Fibroblast of mammary gland (primary cell): ENCODE results near the gene ZHX3.

Experiments used
- DNase-seq: peaks from one replicate; pipeline ENCODE4 v3.0.0-alpha.2; 2010; ENCODE audit warnings: low read depth
- H3K4me3 ChIP-seq: 2 replicates; pipeline ENCODE4 v1.5.1; 2011; ENCODE audit warnings: low read depth, mild to moderate bottlenecking, low read length, moderate library complexity; ENCODE audit not compliant: control insufficient read depth
- TF ChIP-seq, protein P1 (sequence below): conservative IDR thresholded peaks from 2 replicates; pipeline ENCODE4 v1.5.1; 2011; ENCODE audit warnings: low read depth, low read length, inconsistent platforms; ENCODE audit not compliant: control insufficient read depth, insufficient read depth

The ZHX3 gene

DNA sequence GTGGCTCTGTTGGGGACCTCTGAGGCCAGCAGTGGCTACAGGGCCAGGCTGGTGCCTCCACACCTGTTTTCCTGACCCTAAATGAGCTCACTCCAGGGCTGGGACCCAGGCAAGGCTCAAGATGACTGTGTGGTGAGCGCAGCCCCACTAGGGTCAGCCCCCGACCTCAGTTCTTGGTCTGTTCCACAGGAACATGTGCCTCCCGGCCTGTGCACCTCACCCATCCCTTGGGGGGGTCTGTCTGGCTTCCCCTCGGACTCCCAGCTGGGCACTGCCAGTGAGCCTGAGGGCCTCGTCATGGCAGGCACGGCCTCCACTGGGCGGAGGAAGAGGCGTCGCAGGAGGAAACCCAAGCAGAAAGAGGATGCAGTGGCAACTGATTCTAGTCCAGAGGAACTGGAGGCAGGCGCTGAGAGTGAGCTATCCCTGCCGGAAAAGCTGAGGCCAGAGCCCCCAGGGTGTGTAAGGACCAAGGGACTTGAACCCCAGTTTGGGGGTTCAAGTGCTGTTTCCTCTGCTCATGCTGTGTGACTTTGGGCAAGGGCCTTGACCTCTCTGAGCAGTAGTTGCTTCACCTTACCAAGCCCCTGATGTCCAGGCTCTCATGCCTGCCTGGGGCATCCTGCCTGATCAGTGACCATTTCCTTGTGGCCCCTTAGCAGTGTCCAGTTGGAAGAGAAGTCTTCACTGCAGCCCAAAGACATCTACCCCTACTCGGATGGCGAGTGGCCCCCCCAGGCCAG is 31.1 kb upstream of the ZHX3 start:
- H3K4me3 ChIP-seq, result no peak overlapping the region
- TF ChIP-seq, protein P1, sequence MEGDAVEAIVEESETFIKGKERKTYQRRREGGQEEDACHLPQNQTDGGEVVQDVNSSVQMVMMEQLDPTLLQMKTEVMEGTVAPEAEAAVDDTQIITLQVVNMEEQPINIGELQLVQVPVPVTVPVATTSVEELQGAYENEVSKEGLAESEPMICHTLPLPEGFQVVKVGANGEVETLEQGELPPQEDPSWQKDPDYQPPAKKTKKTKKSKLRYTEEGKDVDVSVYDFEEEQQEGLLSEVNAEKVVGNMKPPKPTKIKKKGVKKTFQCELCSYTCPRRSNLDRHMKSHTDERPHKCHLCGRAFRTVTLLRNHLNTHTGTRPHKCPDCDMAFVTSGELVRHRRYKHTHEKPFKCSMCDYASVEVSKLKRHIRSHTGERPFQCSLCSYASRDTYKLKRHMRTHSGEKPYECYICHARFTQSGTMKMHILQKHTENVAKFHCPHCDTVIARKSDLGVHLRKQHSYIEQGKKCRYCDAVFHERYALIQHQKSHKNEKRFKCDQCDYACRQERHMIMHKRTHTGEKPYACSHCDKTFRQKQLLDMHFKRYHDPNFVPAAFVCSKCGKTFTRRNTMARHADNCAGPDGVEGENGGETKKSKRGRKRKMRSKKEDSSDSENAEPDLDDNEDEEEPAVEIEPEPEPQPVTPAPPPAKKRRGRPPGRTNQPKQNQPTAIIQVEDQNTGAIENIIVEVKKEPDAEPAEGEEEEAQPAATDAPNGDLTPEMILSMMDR, result no peak

DNA sequence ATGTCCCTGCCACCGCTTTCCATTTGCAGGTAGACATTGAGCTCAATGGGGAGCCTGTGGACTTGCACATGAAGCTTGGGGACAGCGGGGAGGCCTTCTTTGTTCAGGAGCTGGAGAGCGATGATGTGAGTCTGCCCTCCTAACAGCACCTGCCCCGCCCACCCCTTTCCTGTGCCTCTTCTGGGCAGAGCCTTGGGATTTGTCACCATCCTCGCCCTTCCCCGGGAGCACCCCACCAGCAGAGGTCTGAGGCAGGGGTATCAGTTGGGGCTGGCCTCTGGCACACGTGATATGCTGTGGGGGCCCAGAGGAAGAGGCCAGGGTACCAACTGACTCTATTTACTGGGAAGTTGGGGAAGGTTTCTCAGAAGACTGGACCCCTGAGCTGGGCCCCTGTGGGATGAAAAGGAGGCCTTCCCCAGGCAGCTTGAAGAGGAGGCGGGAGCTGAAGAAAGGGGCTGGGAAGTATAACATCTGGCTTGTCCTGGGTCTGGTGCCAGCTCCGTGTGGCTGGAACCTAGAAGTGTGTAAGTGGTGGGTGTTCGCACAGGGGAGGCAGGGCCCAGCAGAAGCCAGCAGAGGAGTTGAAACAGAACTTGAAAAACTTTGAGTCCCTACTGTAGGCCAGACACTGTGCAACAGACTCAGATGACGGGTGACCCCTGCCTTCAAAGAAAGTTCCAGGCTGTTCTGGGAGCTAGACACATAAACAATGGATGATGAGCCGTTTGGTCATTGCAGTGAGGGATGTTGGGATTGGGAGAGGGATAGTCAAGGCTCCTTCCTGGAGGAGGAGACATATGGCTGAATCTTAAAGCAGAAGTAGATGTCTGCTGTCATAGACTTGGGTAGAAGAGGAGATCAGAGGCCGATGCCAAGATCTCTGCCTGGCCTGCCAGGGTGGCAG is 30.2 kb upstream of the ZHX3 start:
- no peak overlapping the region for H3K4me3 ChIP-seq
- TF ChIP-seq, protein P1, result no peak
- peak; percentile 29 for DNase-seq

More for the DNA sequence above, 31.1 kb upstream of the ZHX3 start:
- no peak for DNase-seq

DNA sequence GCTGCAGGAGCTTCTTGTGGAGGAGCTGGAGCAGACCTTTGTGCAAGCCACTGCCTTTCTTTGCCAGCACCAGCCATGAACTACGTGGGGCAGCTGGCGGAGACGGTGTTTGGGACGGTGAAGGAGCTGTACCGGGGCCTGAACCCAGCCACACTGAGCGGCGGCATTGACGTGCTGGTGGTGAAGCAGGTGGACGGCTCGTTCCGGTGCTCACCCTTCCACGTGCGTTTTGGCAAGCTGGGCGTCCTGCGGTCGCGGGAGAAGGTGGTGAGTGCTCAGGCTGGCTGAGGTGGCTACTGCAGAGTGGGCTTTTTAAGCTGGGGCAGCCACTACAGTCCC is 28.2 kb upstream of the ZHX3 start:
- TF ChIP-seq, protein P1, result no peak
- no peak overlapping the region for H3K4me3 ChIP-seq
- no peak for DNase-seq

DNA sequence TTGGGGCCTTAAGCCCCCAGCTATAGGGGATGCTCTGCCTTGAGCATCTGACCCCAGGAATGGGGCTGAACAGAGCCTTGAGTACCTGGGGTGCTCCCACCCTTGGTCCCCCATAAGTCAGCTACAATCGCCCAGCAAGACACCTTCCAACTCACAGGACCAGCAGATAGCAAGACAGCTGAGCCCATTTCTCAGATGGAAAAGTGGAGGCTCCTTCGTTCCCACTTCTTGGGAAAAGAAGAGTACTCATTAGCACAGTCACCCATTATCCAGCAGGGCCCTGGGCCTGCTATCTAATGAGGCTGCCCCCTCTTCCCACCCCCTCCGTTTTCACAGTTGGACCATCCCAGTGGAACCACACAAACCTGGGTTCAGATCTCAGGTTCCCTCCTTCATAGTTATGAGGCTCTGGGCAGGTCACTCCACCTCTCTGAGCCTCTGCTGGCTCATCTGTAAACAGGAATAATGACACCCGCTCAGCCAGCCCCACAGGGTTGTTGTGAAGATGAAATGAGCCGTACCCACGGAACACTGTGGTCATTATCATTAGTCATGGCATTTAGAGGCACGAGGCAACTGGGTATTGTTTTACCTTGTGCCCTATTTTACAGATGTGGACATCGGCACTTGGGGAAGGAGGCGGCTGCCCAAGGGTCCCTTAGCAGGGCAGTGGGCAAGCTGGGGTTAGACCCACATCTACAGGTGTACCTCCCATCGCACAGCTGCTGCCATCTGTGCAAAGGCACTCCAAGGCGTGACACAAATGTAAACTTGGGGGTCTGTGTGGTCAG is 27.6 kb upstream of the ZHX3 start:
- DNase-seq, result no peak
- TF ChIP-seq, protein P1, result no peak

DNA sequence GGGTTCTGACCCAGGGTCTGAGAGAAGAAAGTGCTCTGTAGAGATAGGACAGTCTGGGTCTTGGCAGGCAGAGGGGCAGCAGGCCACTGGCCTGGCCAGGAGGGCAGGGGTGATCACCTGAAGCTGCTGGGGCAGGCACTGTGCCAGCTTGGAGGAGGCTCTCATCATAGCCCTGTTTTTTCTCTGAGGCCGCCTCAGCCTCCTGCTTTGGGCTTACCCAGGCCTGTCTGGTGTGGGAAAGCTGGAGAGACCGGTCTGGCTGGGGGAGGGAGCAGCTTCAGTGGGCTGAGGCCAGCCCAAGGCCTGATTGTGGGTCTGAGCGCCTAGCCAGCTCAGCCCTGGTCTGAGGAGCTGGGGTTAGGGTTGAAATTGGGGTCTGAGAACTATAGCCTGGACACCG is 26.9 kb upstream of the ZHX3 start:
- TF ChIP-seq, protein P1, result no peak
- no peak overlapping the region for H3K4me3 ChIP-seq

More for the DNA sequence above, 27.6 kb upstream of the ZHX3 start:
- no peak overlapping the region for H3K4me3 ChIP-seq

DNA sequence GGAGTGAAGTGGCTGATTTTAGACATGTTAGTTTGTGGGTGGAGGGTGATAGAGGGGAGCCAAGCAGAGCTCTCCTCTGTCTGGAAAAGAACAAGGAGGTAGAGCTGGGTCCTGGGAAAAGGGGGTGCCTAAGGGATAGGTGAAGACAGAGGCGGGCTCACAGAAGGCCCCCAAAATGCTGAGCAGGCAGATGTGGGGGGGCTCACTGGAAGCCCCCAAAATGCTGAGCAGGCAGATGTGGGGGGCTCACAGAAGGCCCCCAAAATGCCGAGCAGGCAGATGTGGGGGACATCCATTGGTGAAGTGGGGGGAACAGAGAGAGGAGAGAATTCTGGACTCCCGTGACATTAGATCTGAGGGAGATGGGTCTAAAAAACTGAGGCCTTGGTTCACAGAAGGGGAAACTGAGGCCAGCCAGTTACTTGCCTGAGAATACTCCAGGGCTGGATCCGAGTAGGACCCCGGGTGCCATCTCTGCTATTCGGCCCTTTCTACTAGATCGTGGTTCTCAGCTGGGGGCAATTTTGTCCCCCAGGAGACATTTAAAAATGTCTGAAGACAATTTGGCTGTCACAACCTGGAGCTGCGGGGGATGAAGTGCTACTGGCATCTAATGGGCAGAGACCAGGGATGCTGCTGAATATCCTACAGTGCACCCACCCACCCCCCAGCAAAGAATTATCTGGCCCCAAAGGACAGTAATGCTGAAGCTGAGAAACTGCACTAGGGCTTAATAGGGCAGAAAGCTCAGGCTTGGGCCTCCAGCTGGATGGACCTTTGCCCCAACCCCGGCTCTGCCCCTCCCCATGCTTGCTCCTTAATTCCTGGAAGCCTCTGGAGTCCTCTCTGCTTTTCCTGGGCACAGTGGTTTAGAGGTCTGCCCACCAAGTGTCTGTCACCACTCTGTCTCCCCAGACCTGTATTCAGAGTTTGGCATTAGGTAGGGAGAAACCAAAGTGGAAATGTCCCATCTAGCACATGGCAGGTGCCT is 25.2 kb upstream of the ZHX3 start:
- TF ChIP-seq, protein P1, result no peak
- no peak overlapping the region for H3K4me3 ChIP-seq
- DNase-seq, result no peak

More for the DNA sequence above, 26.9 kb upstream of the ZHX3 start:
- no peak for DNase-seq
